Ovary (tissue), 9 donors: ENCODE results near the gene TMEM135. TPM values are rescaled to one million over a fixed set of nuclear protein-coding genes. Genes with fewer than 3 reads are reported as not detected.

Experiments used
- DNase-seq, 5 donors: peaks; one replicate each; pipeline ENCODE4 v3.0.0-alpha.2; 2019 to 2020
- H3K27ac ChIP-seq, 2 donors: fragments of 200-600 bp; one replicate each; pipeline versions ENCODE4 v1.5.1 to v1.8.0; 2019 to 2022
- H3K27me3 ChIP-seq: fragments of 200-600 bp; one replicate; pipeline ENCODE4 v1.8.0; 2022
- H3K36me3 ChIP-seq: fragments of 200-600 bp; sonication (generic); one replicate; pipeline ENCODE4 v1.5.1; 2019
- H3K4me1 ChIP-seq: one replicate; pipeline ENCODE4 v1.8.1; 2013; ENCODE audit warnings: mild to moderate bottlenecking, moderate library complexity; ENCODE audit not compliant: insufficient read depth
- H3K4me3 ChIP-seq: fragments of 200-600 bp; sonication (generic); one replicate; pipeline ENCODE4 v1.5.1; 2017
- H3K9me3 ChIP-seq, 2 donors: fragments of 200-600 bp in 1 of 2; sonication (generic) in 1 of 2; one replicate each; pipeline versions ENCODE4 v1.5.1 to v1.8.1; 2013 to 2019; ENCODE audit warnings: mild to moderate bottlenecking in 1 of 2, moderate library complexity in 1 of 2
- CTCF ChIP-seq, 3 donors: fragments of 450-650 bp in 2 of 3; fragments of 200-600 bp in 1 of 3; IDR thresholded peaks; one replicate each; pipeline versions ENCODE4 v1.5.1 to v1.8.0; 2016 to 2022; ENCODE audit warnings: antibody characterized with exemption in 3 of 3, mild to moderate bottlenecking in 1 of 3
- EP300 ChIP-seq: sonication (generic); formaldehyde crosslinking; IDR thresholded peaks from one replicate; pipeline ENCODE4 v1.6.1; 2017; ENCODE audit warnings: antibody characterized with exemption
- POLR2A ChIP-seq: fragments of 450-650 bp; IDR thresholded peaks from one replicate; pipeline ENCODE4 v1.6.1; 2017; ENCODE audit warnings: antibody characterized with exemption, mild to moderate bottlenecking, moderate library complexity
- WGBS, 3 donors: extraction: QIAGEN DNeasy Blood & Tissue Kit in 1 of 3; methylation state at CpG; one replicate each; pipeline versions ENCODE4 v1.1.5 to v1.1.7; 2013 to 2017; 5-methylcytosine and 5-hydroxymethylcytosine counted together
- intact Hi-C, 4 donors: fragments of 100-400 bp; cut with DNase I; formaldehyde crosslinking; loops; one replicate each; pipeline versions ENCODE4 v1.11.0 to v1.15.1; 2022 to 2023
- polyA plus RNA-seq, 2 donors: library from polyadenylated mRNA; stranded (reverse); fragments of 200-250 nt in 1 of 2; fragments of 350-450 nt in 1 of 2; fragmentation: Illumina TruSeq in 1 of 2; extraction: RNeasy Lipid Tissue Mini Kit (QIAGEN cat#74804) in 1 of 2; gene quantifications; one replicate each; pipeline ENCODE4 v1.2.3, GENCODE V29; 2013 to 2014
- total RNA-seq, 7 donors: library from RNA; depleted of rRNA in 2 of 7; stranded (reverse); fragments of >200 nt in 2 of 7; fragmentation: NEBNext Ultra II Directional in 3 of 7; extraction: Animal tissue kit (Norgen Biotek cat#: 25700) in 3 of 7; gene quantifications; one replicate each; pipeline versions ENCODE4 v1.1.0 to v1.2.4, GENCODE V29; 2016 to 2023
- donor health status: DM: no; HTN: no; CAD: no; lungs with moderate emphysema.
- donor health status: DM: no; HTN: no; CAD: no.
- donor health status: Bipolar disorder and iron deficiency.
- donor health status: DM: yes; HTN: yes; CAD: no.
- donor health status: DM: no; HTN: no; CAD: no.
- donor health status: DM: yes; HTN: yes; CAD: no.

Gene TMEM135
- total and polyA plus RNA-seq, 9 donors, result 8.8 to 24.2 (median 19.6) TPM

- H3K4me1 ChIP-seq, result no peaks in the 10 kb centered on the region
- H3K4me3 ChIP-seq, result no peak overlapping the region
- H3K9me3 ChIP-seq, result no peaks in the 10 kb centered on the region
- WGBS, 3 donors, result 62 to 78% (median 77%) methylated on average over 3 of the region's 3 CpGs
- intact Hi-C loops, result no loop called here
- no peaks in the 10 kb centered on the region for H3K27me3 ChIP-seq
- H3K36me3 ChIP-seq, result no peaks in the 10 kb centered on the region
- H3K27ac ChIP-seq, result no peak overlapping the region
- TF ChIP-seq EP300 (no peak), CTCF (IDR thresholded peaks at IDR 0.05) (no peak), POLR2A (no peak)
- no peak for DNase-seq
Measured at GRCh38 chr11:87110443-87111131, 72.9 kb downstream of the TMEM135 start.

GRCh38 chr11:87114093-87114492, 76.4 kb downstream of the TMEM135 start:
- DNase-seq, result no peak
- H3K27me3 ChIP-seq, result no peaks in the 10 kb centered on the region
- intact Hi-C loops, result no loop called here
- H3K27ac ChIP-seq, result no peak overlapping the region
- H3K4me3 ChIP-seq, result no peak overlapping the region
- no peaks in the 10 kb centered on the region for H3K36me3 ChIP-seq
- WGBS, 3 donors, result 5 to 15% (median 15%) methylated on average over 1 of the region's 1 CpG
- TF ChIP-seq EP300 (no peak), CTCF (IDR thresholded peaks at IDR 0.05) (no peak), POLR2A (no peak)
- no peaks in the 10 kb centered on the region for H3K4me1 ChIP-seq
- H3K9me3 ChIP-seq, result no peaks in the 10 kb centered on the region

GRCh38 chr11:87116185-87116584, 78.5 kb downstream of the TMEM135 start:
- H3K4me3 ChIP-seq, result no peak overlapping the region
- TF ChIP-seq POLR2A (no peak), EP300 (no peak), CTCF (IDR thresholded peaks at IDR 0.05) (no peak)
- WGBS, 3 donors, result 91 to 100% (median 100%) methylated on average over 1 of the region's 1 CpG
- H3K9me3 ChIP-seq, result no peaks in the 10 kb centered on the region
- no peak overlapping the region for H3K27ac ChIP-seq
- no peak for DNase-seq
- H3K36me3 ChIP-seq, result no peaks in the 10 kb centered on the region
- intact Hi-C loops, result no loop called here
- no peaks in the 10 kb centered on the region for H3K27me3 ChIP-seq
- H3K4me1 ChIP-seq, result no peaks in the 10 kb centered on the region

- intact Hi-C loops, result no loop called here
Measured at GRCh38 chr11:87120937-87121336, 83.2 kb downstream of the TMEM135 start.

GRCh38 chr11:87122852-87123251, 85.1 kb downstream of the TMEM135 start:
- Histone ChIP-seq H3K4me3 (no peak overlapping the region), H3K27ac (no peak overlapping the region), H3K9me3 (no peaks in the 10 kb centered on the region), H3K27me3 (no peaks in the 10 kb centered on the region), H3K36me3 (no peaks in the 10 kb centered on the region), H3K4me1 (peaks cover 1% of the 10 kb centered on the region)
- no peak for TF ChIP-seq CTCF (IDR thresholded peaks at IDR 0.05)
- no peak for TF ChIP-seq POLR2A
- TF ChIP-seq EP300, result no peak
- 91 to 95% (median 91%) methylated on average over 3 of the region's 3 CpGs for WGBS, 3 donors
- intact Hi-C loops, result no loop called here
- no peak for DNase-seq

More at GRCh38 chr11:87120937-87121336, 83.2 kb downstream of the TMEM135 start:
- Histone ChIP-seq H3K4me1 (no peaks in the 10 kb centered on the region), H3K27me3 (no peaks in the 10 kb centered on the region), H3K36me3 (no peaks in the 10 kb centered on the region), H3K27ac (no peak overlapping the region), H3K9me3 (no peaks in the 10 kb centered on the region), H3K4me3 (no peak overlapping the region)
- TF ChIP-seq EP300, result no peak
- no peak for DNase-seq
- 96 to 99% (median 97%) methylated on average over 1 of the region's 1 CpG for WGBS, 3 donors
